HL-60 (cell line): ENCODE data around the gene UNC13B.
A peak's percentile ranks its signal among the peaks of the same experiment; 100 is the strongest.

Source experiments
- DNase-seq, 2 experiments: peaks; one replicate each; pipeline ENCODE4 v3.0.0-alpha.2; 2010 to 2020; ENCODE audit warnings: low read depth in 1 of 2, low spot score in 1 of 2
- H3K27ac ChIP-seq: fragments of 250-450 bp; sonication (Bioruptor Pico); replicated peaks from 2 replicates; pipeline ENCODE4 v1.5.1; 2020; ENCODE audit warnings: mild to moderate bottlenecking, moderate library complexity
- H3K27me3 ChIP-seq: fragments of 250-450 bp; sonication (Bioruptor Pico); 2 replicates; pipeline ENCODE4 v1.5.1; 2021; ENCODE audit warnings: mild to moderate bottlenecking, moderate library complexity; ENCODE audit not compliant: insufficient read depth, poor library complexity, severe bottlenecking
- H3K4me3 ChIP-seq: replicated peaks from 2 replicates; pipeline ENCODE4 v1.5.1; 2011; ENCODE audit warnings: mild to moderate bottlenecking, control low read depth, low read length; ENCODE audit not compliant: insufficient read depth
- CTCF ChIP-seq: IDR thresholded peaks from one replicate; pipeline ENCODE4 v1.5.1; 2011; ENCODE audit warnings: low read length, control low read depth, inconsistent platforms; ENCODE audit not compliant: insufficient read depth
- GABPA ChIP-seq: IDR thresholded peaks from 2 replicates; pipeline ENCODE4 v1.6.1; 2012; ENCODE audit warnings: low read depth
- POLR2AphosphoS5 ChIP-seq: IDR thresholded peaks from 2 replicates; pipeline ENCODE4 v1.6.1; 2012; ENCODE audit warnings: low read depth
- REST ChIP-seq: IDR thresholded peaks from 2 replicates; pipeline ENCODE4 v1.6.1; 2012; ENCODE audit warnings: low read depth; ENCODE audit not compliant: insufficient replicate concordance
- SPI1 ChIP-seq: IDR thresholded peaks from 2 replicates; pipeline ENCODE4 v1.6.1; 2012; ENCODE audit warnings: low read depth, mild to moderate bottlenecking, borderline replicate concordance

UNC13B gene

GRCh38 chr9:35431467-35431866 lies 269.7 kb downstream of the UNC13B start:
- no peaks in the 10 kb centered on the region for H3K27me3 ChIP-seq
- H3K27ac ChIP-seq, result no peak overlapping the region
- DNase-seq, result no peak
- H3K4me3 ChIP-seq, result no peak overlapping the region
- no peak for TF ChIP-seq GABPA

- Histone ChIP-seq H3K4me3 (no peak overlapping the region), H3K27me3 (no peaks in the 10 kb centered on the region), H3K27ac (no peak overlapping the region)
- DNase-seq, result no peak
- TF ChIP-seq SPI1 (no peak), GABPA (no peak), POLR2AphosphoS5 (no peak), REST (no peak), CTCF (no peak)
Measured at GRCh38 chr9:35432076-35432475, 270.3 kb downstream of the UNC13B start.

- TF ChIP-seq REST (no peak), GABPA (no peak), CTCF (no peak), POLR2AphosphoS5 (no peak), SPI1 (peak; percentile 32; the same call in 1 of the 2 replicates)
- no peak for DNase-seq
- Histone ChIP-seq H3K27me3 (no peaks in the 10 kb centered on the region), H3K27ac (no peak overlapping the region), H3K4me3 (no peak overlapping the region)
Measured at GRCh38 chr9:35436933-35437332, 275.1 kb downstream of the UNC13B start.

- Histone ChIP-seq H3K27me3 (no peaks in the 10 kb centered on the region), H3K4me3 (no peak overlapping the region), H3K27ac (no peak overlapping the region)
- no peak for DNase-seq
- TF ChIP-seq SPI1 (no peak), POLR2AphosphoS5 (no peak), REST (no peak), GABPA (no peak), CTCF (no peak)
Measured at GRCh38 chr9:35446012-35446411, 284.2 kb downstream of the UNC13B start.
